K562 (cell line): ENCODE data around the gene BAG1. TPM values are rescaled to one million over a fixed set of nuclear protein-coding genes. Genes with fewer than 3 reads are reported as not detected.

Experiments used
- CBFB ChIP-seq: sonication (generic); formaldehyde crosslinking; IDR thresholded peaks from 2 replicates; pipeline ENCODE4 v1.4.0; 2020; ENCODE audit warnings: mild to moderate bottlenecking, missing genetic modification reagents
- EZH2 ChIP-seq: IDR thresholded peaks from 2 replicates; pipeline ENCODE4 v1.6.1; 2012; ENCODE audit warnings: low read depth, mild to moderate bottlenecking, inconsistent platforms, low read length, borderline replicate concordance
- FUS ChIP-seq: fragments of 200-400 bp; formaldehyde crosslinking; optimal IDR thresholded peaks from 2 replicates; pipeline ENCODE3; 2017; ENCODE audit warnings: low read depth, low read length
- HDAC2 ChIP-seq: fragments of 450-650 bp; IDR thresholded peaks from 2 replicates; pipeline ENCODE4 v1.6.1; 2016; ENCODE audit warnings: mild to moderate bottlenecking
- ILF3 ChIP-seq: fragments of 450-650 bp; IDR thresholded peaks from 2 replicates; pipeline ENCODE4 v1.6.1; 2018; ENCODE audit warnings: antibody characterized with exemption, mild to moderate bottlenecking, moderate library complexity, borderline replicate concordance
- MEIS2 ChIP-seq: fragments of 450-650 bp; IDR thresholded peaks from 2 replicates; pipeline ENCODE4 v1.6.1; 2014; ENCODE audit warnings: mild to moderate bottlenecking; ENCODE audit not compliant: partially characterized antibody
- MXI1 ChIP-seq: IDR thresholded peaks from 2 replicates; pipeline ENCODE4 v1.6.1; 2011; ENCODE audit warnings: low read depth, mild to moderate bottlenecking, improper control_type of control experiment, low read length
- RBM34 ChIP-seq: fragments of 200-400 bp; formaldehyde crosslinking; IDR thresholded peaks from 2 replicates; pipeline ENCODE4 v1.6.1; 2018; ENCODE audit warnings: low read length, borderline replicate concordance; ENCODE audit not compliant: insufficient read depth
- SIRT6 ChIP-seq: IDR thresholded peaks from one replicate; pipeline ENCODE4 v1.6.1; 2012; ENCODE audit warnings: low read depth, mild to moderate bottlenecking, control low read depth, inconsistent platforms, low read length, moderate library complexity
- ZNF174 ChIP-seq: fragments of 250-450 bp; sonication (Bioruptor Pico); IDR thresholded peaks from 2 replicates; pipeline ENCODE4 v1.4.0; 2020; ENCODE audit warnings: mild to moderate bottlenecking
- ZNF507 ChIP-seq: conservative IDR thresholded peaks from 2 replicates; pipeline ENCODE4 v1.6.1; 2017; ENCODE audit warnings: missing genetic modification characterization, missing compliant biosample characterization
- ZNF561 ChIP-seq: fragments of 450-650 bp; formaldehyde crosslinking; conservative IDR thresholded peaks from 2 replicates; pipeline ENCODE4 v1.4.0; 2020; ENCODE audit warnings: mild to moderate bottlenecking, moderate library complexity
- ZNF592 ChIP-seq: fragments of 450-650 bp; IDR thresholded peaks from 2 replicates; pipeline ENCODE4 v1.6.1; 2017; ENCODE audit warnings: antibody characterized with exemption, mild to moderate bottlenecking
- ZNF79 ChIP-seq: fragments of 250-450 bp; sonication (Bioruptor Pico); IDR thresholded peaks from 2 replicates; pipeline ENCODE4 v1.4.0; 2020; ENCODE audit warnings: low read depth, mild to moderate bottlenecking, moderate library complexity
- ZSCAN29 ChIP-seq: fragments of 450-650 bp; IDR thresholded peaks from 2 replicates; pipeline ENCODE4 v1.6.1; 2017
- polyA plus RNA-seq, 8 experiments: library from polyadenylated mRNA; depleted of rRNA in 4 of 8; stranded (reverse) in 5 of 8; unstranded in 3 of 8; fragments of >200 nt; fragmentation: Nextera tagmentation in 2 of 8; fragmentation: Illumina TruSeq in 1 of 8; extraction: Ambion mirVana in 2 of 8; extraction: Trizol in 1 of 8; gene quantifications; 2 replicates each; pipeline versions ENCODE4 v1.2.1 to v1.2.3, GENCODE V29; 2011 to 2014; ENCODE audit warnings: inconsistent platforms in 1 of 8, missing spikeins in 1 of 8
- total RNA-seq, 7 experiments: library from RNA; depleted of rRNA in 6 of 7; stranded (reverse); fragments of >200 nt in 6 of 7; fragmentation: Illumina TruSeq in 2 of 7; extraction: Trizol in 2 of 7; gene quantifications; 2 replicates each; pipeline versions ENCODE4 v1.2.1 to v1.2.3, GENCODE V29; 2011 to 2021; ENCODE audit warnings: low replicate concordance in 1 of 7
- TF ChIP-seq, protein P1 (sequence below): sonication (generic); formaldehyde crosslinking; IDR thresholded peaks from 2 replicates; pipeline ENCODE4 v1.8.1; 2022; ENCODE audit warnings: missing genetic modification reagents
- TF ChIP-seq, protein P2 (sequence below), 2 experiments: fragments of 150-350 bp in 1 of 2; IDR thresholded peaks; 2 replicates each; pipeline ENCODE4 v1.6.1; 2012 to 2016; ENCODE audit warnings: low read depth in 2 of 2, low read length in 2 of 2, mild to moderate bottlenecking in 1 of 2, moderate library complexity in 1 of 2

BAG1 gene
- total and polyA plus RNA-seq, 9 of the 15 experiments (the other 6 are each of a cell fraction or from before 2014, with no cell fraction given), result 9.7 to 106 (median 56.9) TPM

DNA sequence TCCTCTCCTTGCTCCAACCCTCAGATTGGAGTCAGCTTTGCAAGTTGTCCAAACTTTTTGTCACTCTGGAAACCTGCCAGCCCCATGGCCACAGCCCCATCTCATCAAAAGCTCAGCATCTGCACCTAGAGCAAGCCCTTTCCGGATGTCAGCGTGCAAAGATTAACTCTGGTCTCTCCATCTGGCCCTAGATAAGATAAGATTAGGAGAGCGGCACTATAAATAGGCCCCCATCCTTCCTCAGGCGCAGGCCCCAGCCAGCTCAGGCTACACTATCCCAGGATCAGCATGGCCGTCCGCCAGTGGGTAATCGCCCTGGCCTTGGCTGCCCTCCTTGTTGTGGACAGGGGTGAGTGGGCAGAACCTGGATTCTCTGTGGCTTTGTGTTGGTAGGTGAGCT is 24.6 kb downstream of the BAG1 start, which contains the start of gene SPINK4 (continued):
- TF ChIP-seq RBM34, result no peak
- no peak for TF ChIP-seq ZNF79 (CRISPR knock-in tag)
- TF ChIP-seq, protein P1, sequence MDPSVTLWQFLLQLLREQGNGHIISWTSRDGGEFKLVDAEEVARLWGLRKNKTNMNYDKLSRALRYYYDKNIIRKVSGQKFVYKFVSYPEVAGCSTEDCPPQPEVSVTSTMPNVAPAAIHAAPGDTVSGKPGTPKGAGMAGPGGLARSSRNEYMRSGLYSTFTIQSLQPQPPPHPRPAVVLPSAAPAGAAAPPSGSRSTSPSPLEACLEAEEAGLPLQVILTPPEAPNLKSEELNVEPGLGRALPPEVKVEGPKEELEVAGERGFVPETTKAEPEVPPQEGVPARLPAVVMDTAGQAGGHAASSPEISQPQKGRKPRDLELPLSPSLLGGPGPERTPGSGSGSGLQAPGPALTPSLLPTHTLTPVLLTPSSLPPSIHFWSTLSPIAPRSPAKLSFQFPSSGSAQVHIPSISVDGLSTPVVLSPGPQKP (CRISPR knock-in tag), result no peak
- TF ChIP-seq ILF3, result no peak
- no peak for TF ChIP-seq ZNF174
- TF ChIP-seq ZNF561 (CRISPR knock-in tag), result no peak
- no peak for TF ChIP-seq ZNF592
- TF ChIP-seq, protein P2, sequence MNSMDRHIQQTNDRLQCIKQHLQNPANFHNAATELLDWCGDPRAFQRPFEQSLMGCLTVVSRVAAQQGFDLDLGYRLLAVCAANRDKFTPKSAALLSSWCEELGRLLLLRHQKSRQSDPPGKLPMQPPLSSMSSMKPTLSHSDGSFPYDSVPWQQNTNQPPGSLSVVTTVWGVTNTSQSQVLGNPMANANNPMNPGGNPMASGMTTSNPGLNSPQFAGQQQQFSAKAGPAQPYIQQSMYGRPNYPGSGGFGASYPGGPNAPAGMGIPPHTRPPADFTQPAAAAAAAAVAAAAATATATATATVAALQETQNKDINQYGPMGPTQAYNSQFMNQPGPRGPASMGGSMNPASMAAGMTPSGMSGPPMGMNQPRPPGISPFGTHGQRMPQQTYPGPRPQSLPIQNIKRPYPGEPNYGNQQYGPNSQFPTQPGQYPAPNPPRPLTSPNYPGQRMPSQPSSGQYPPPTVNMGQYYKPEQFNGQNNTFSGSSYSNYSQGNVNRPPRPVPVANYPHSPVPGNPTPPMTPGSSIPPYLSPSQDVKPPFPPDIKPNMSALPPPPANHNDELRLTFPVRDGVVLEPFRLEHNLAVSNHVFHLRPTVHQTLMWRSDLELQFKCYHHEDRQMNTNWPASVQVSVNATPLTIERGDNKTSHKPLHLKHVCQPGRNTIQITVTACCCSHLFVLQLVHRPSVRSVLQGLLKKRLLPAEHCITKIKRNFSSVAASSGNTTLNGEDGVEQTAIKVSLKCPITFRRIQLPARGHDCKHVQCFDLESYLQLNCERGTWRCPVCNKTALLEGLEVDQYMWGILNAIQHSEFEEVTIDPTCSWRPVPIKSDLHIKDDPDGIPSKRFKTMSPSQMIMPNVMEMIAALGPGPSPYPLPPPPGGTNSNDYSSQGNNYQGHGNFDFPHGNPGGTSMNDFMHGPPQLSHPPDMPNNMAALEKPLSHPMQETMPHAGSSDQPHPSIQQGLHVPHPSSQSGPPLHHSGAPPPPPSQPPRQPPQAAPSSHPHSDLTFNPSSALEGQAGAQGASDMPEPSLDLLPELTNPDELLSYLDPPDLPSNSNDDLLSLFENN (IDR thresholded peaks at IDR 0.05; ENCODE audit: low read depth in 2 of 2, low read length in 2 of 2), result peak in 1 of 2 experiments; percentile 87; a peak in 2 of 4 replicates
- TF ChIP-seq CBFB (CRISPR knock-in tag), result no peak
- TF ChIP-seq EZH2, result no peak
- no peak for TF ChIP-seq FUS
- TF ChIP-seq SIRT6, result no peak
- no peak for TF ChIP-seq ZSCAN29
- no peak for TF ChIP-seq ZNF507 (tag)
- TF ChIP-seq HDAC2, result peak; percentile 88
- no peak for TF ChIP-seq MXI1
- TF ChIP-seq MEIS2, result peak; percentile 78
